ENCODE data around the gene POT1. TPM values are rescaled to one million over a fixed set of nuclear protein-coding genes. Genes with fewer than 3 reads are reported as not detected.

The POT1 gene
- total and polyA plus RNA-seq, 2 of the 13 experiments (the other 11 are each of a cell fraction or from before 2014, with no cell fraction given), result 21.7 to 23.4 TPM

DNA sequence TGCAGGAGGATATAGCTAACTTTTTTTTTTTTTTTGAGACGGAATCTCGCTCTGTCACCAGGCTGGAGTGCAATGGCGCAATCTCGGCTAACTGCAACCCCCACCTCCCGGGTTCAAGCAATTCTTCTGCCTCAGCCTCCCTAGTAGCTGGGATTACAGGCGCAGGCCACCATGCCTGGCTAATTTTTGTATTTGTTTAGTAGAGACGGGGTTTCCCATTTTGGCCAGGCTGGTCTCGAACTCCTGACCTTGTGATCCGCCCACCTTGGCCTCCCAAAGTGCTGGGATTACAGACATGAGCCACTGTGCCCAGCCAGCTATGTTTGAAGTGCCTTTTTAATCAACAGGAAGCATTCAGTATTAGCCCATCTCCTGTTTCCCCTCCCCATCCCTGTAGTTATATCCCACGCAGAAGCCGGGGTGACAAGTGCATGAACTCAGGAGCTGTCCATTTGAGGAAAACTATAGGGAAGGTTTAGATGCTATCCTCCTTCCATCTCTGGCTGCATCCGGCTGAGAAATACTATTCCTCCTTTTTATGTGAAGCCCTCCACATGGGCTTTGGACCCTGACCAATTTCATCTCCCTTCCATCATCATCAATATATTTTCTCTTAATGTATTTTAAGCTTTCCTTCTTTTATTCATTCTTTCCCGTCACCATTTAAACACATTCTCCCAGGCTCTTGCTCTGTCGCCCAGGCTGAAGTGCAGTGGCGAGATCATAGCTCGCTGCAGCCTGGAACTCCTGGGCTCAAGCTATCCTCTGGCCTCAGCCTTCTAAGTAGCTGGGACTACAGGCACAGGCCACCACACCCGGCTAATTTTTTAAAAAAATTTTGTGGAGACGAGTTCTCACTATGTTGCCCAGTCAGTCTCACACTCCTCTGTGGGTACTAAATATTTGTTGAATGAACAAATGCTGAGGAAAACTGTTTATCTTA, 1.3 kb upstream of the POT1 start:
- FAIRE-seq (no peak), ATAC-seq (no peak), DNase-seq (ENCODE audit: low spot score) (no peak)
- no peak for TF ChIP-seq ZMYM4 (CRISPR knock-in tag; IDR thresholded peaks at IDR 0.05)
- 56% methylated on average over 18 of the region's 18 CpGs for WGBS (ENCODE audit: low lambda C conversion rate)
- CTCF ChIA-PET (ENCODE audit: low intra/inter-chr PET ratio, low total read pairs), result no interaction called here
- POLR2A ChIA-PET, result no interaction called here
- Histone ChIP-seq H3K27ac (ENCODE audit: extremely low read length, insufficient read depth, low read length) (no peak overlapping the region), H4K20me1 (ENCODE audit: insufficient read depth, low read length) (no peaks in the 10 kb centered on the region), H3K9me3 (ENCODE audit: low read length) (no peaks in the 10 kb centered on the region), H2AFZ (ENCODE audit: low read length) (no peak overlapping the region), H3K4me2 (ENCODE audit: low read depth, low read length) (no peak overlapping the region), H3K27me3 (ENCODE audit: control insufficient read depth in 1 of 2, insufficient read depth in 2 of 2, low read length in 2 of 2) (no peaks in the 10 kb centered on the region; a peak in 1 of 5 replicates), H3K4me1 (ENCODE audit: insufficient read depth, low read length) (peaks cover 25% of the 10 kb centered on the region), H3K36me3 (replicated peaks in 1 of 2; ENCODE audit: control insufficient read depth in 1 of 2, insufficient read depth in 2 of 2, low read length in 2 of 2) (0 out of 5 replicates have a peak, but pooled peaks cover 0 to 1% of the 10 kb centered on the region in 2 experiments), H3K4me3 (replicated peaks in 1 of 3; ENCODE audit: insufficient read depth in 1 of 3, low read depth in 2 of 3, low read length in 3 of 3) (no peak overlapping the region), H3K9ac (ENCODE audit: insufficient read depth, low read depth, low read length) (no peak overlapping the region), H3K79me2 (ENCODE audit: insufficient read depth, low read length) (peaks cover 23% of the 10 kb centered on the region)
- intact Hi-C loops (cut with micrococcal nuclease; ENCODE audit: unreplicated experiment) (no loop called here), in situ Hi-C loops (cut with HindIII; ENCODE audit: extremely low pct_ligation_motif_present, low pct_unique_long_range_greater_than_20kb) (no loop called here)
- BruUV-seq (replicated peaks), result no TSS peak

DNA sequence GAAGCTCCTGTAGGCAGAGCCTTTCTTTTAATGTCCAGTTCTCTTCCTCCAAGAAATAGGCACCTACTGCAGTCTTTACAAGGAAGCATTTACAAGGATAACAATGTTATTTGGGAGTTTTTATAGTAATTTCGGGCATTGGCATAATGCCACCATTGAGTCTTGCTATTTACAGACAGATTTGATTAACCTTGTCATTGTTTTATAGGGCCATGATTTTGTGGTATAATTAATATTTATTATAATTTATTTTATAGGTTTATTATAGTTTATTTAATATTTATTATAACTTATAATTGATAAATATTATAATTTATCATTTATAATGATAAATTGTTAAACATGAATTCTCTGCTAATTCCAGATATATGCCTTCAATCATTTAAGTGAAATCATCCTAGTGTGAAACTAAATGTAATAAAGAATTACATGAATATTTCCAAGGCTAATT, 573 bp upstream of the POT1 start:
- H2AFZ ChIP-seq (ENCODE audit: low read length), result no peak overlapping the region
- H4K20me1 ChIP-seq (ENCODE audit: insufficient read depth, low read length), result no peaks in the 10 kb centered on the region
- intact Hi-C loops (cut with micrococcal nuclease; ENCODE audit: unreplicated experiment), result no loop called here
- no peak for FAIRE-seq
- WGBS (ENCODE audit: low lambda C conversion rate), result 0% methylated on average over 1 of the region's 1 CpG
- ATAC-seq, result no peak
- H3K36me3 ChIP-seq (replicated peaks in 1 of 2; ENCODE audit: control insufficient read depth in 1 of 2, insufficient read depth in 2 of 2, low read length in 2 of 2), result 0 out of 5 replicates have a peak, but pooled peaks cover 0 to 6% of the 10 kb centered on the region in 2 experiments
- peaks cover 28% of the 10 kb centered on the region for H3K79me2 ChIP-seq (ENCODE audit: insufficient read depth, low read length)
- H3K4me1 ChIP-seq (ENCODE audit: insufficient read depth, low read length), result peaks cover 25% of the 10 kb centered on the region
- H3K27ac ChIP-seq (ENCODE audit: extremely low read length, insufficient read depth, low read length), result peak overlapping the region; percentile 63
- POLR2A ChIA-PET, result interaction anchor here (1.1 kb wide), 1 partner anchor 9 kb away, joined by 5 read pairs; no protein-coding TSS in a partner anchor
- H3K27me3 ChIP-seq (ENCODE audit: control insufficient read depth in 1 of 2, insufficient read depth in 2 of 2, low read length in 2 of 2), result no peaks in the 10 kb centered on the region; a peak in 1 of 5 replicates
- peak overlapping the region; percentile 28; the same call in 1 of the 2 replicates for H3K9ac ChIP-seq (ENCODE audit: insufficient read depth, low read depth, low read length)
- no peaks in the 10 kb centered on the region for H3K9me3 ChIP-seq (ENCODE audit: low read length)
- CTCF ChIA-PET (ENCODE audit: low intra/inter-chr PET ratio, low total read pairs), result no interaction called here
- H3K4me3 ChIP-seq (replicated peaks in 1 of 3; ENCODE audit: insufficient read depth in 1 of 3, low read depth in 2 of 3, low read length in 3 of 3), result peak overlapping the region in 1 of 3 experiments; percentile 71; a peak in 4 of 6 replicates
- DNase-seq (ENCODE audit: low spot score), result no peak
- no TSS peak for BruUV-seq (replicated peaks)
- peak overlapping the region; percentile 67 for H3K4me2 ChIP-seq (ENCODE audit: low read depth, low read length)
- in situ Hi-C loops (cut with HindIII; ENCODE audit: extremely low pct_ligation_motif_present, low pct_unique_long_range_greater_than_20kb), result no loop called here
- TF ChIP-seq ZNF619 (CRISPR knock-in tag; IDR thresholded peaks at IDR 0.05) (no peak), SNRNP70 (IDR thresholded peaks at IDR 0.05; ENCODE audit: low read depth, low read length) (no peak), XBP1 (CRISPR knock-in tag; IDR thresholded peaks at IDR 0.05) (no peak), GPN1 (CRISPR knock-in tag; IDR thresholded peaks at IDR 0.05; ENCODE audit: borderline replicate concordance) (no peak), FOXC1 (CRISPR knock-in tag; IDR thresholded peaks at IDR 0.05; ENCODE audit: borderline replicate concordance) (no peak), PPARG (CRISPR knock-in tag; conservative IDR thresholded peaks at IDR 0.05) (no peak), PHF21A (CRISPR knock-in tag; IDR thresholded peaks at IDR 0.05) (0 out of 2 replicates have a peak, but pooled peaks have one; percentile 1), GATAD2A (CRISPR knock-in tag; IDR thresholded peaks at IDR 0.05) (0 out of 2 replicates have a peak, but pooled peaks have one; percentile 0), ESRRA (CRISPR knock-in tag; IDR thresholded peaks at IDR 0.05; ENCODE audit: low read depth) (no peak), ZNF33B (CRISPR knock-in tag; IDR thresholded peaks at IDR 0.05) (no peak)
- TF ChIP-seq, protein P1, sequence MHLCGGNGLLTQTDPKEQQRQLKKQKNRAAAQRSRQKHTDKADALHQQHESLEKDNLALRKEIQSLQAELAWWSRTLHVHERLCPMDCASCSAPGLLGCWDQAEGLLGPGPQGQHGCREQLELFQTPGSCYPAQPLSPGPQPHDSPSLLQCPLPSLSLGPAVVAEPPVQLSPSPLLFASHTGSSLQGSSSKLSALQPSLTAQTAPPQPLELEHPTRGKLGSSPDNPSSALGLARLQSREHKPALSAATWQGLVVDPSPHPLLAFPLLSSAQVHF (CRISPR knock-in tag; IDR thresholded peaks at IDR 0.05), result 0 out of 2 replicates have a peak, but pooled peaks have one; percentile 5
- TF ChIP-seq, protein P2, sequence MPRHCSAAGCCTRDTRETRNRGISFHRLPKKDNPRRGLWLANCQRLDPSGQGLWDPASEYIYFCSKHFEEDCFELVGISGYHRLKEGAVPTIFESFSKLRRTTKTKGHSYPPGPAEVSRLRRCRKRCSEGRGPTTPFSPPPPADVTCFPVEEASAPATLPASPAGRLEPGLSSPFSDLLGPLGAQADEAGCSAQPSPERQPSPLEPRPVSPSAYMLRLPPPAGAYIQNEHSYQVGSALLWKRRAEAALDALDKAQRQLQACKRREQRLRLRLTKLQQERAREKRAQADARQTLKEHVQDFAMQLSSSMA (CRISPR knock-in tag; IDR thresholded peaks at IDR 0.05), result no peak
- TF ChIP-seq, protein P3, sequence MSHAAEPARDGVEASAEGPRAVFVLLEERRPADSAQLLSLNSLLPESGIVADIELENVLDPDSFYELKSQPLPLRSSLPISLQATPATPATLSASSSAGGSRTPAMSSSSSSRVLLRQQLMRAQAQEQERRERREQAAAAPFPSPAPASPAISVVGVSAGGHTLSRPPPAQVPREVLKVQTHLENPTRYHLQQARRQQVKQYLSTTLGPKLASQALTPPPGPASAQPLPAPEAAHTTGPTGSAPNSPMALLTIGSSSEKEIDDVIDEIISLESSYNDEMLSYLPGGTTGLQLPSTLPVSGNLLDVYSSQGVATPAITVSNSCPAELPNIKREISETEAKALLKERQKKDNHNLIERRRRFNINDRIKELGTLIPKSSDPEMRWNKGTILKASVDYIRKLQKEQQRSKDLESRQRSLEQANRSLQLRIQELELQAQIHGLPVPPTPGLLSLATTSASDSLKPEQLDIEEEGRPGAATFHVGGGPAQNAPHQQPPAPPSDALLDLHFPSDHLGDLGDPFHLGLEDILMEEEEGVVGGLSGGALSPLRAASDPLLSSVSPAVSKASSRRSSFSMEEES (CRISPR knock-in tag; IDR thresholded peaks at IDR 0.05), result no peak

Measured in HepG2 (cell line).